ENCODE measurements around the gene SH2D3C. TPM values are rescaled to one million over a fixed set of nuclear protein-coding genes. Genes with fewer than 3 reads are reported as not detected.

Gene SH2D3C
- total and polyA plus RNA-seq, 4 donors, result 9.4 to 29.4 (median 17.7) TPM

GRCh38 chr9:127776924-127777289 is 1.6 kb downstream of the SH2D3C start:
- Histone ChIP-seq H3K4me3 (ENCODE audit: low read depth, low read length) (peak overlapping the region; percentile 29), H3K4me1 (ENCODE audit: control insufficient read depth, insufficient read depth, low read length) (peaks cover 43% of the 10 kb centered on the region), H3K27ac (ENCODE audit: low read depth, low read length) (no peak overlapping the region), H3K36me3 (ENCODE audit: control insufficient read depth, insufficient read depth, low read length) (peaks cover 3% of the 10 kb centered on the region), H3K27me3 (ENCODE audit: control insufficient read depth, insufficient read depth, low read length) (peaks cover 6% of the 10 kb centered on the region), H3K9me3 (ENCODE audit: control insufficient read depth, insufficient read depth, low read length) (no peaks in the 10 kb centered on the region)
- WGBS (ENCODE audit: insufficient coverage), result 86% methylated on average over 5 of the region's 5 CpGs
- DNase-seq (ENCODE audit: low read depth in 4 of 6, low spot score in 6 of 6), result no peak

GRCh38 chr9:127776195-127776923 is 2.1 kb downstream of the SH2D3C start:
- H3K4me3 ChIP-seq (ENCODE audit: low read depth, low read length), result peak overlapping the region; percentile 29
- peaks cover 3% of the 10 kb centered on the region for H3K36me3 ChIP-seq (ENCODE audit: control insufficient read depth, insufficient read depth, low read length)
- WGBS (ENCODE audit: insufficient coverage), result 51% methylated on average over 13 of the region's 15 CpGs
- H3K4me1 ChIP-seq (ENCODE audit: control insufficient read depth, insufficient read depth, low read length), result peaks cover 46% of the 10 kb centered on the region
- H3K27me3 ChIP-seq (ENCODE audit: control insufficient read depth, insufficient read depth, low read length), result peaks cover 6% of the 10 kb centered on the region
- H3K27ac ChIP-seq (ENCODE audit: low read depth, low read length), result no peak overlapping the region
- peak in 1 of 6 donors; percentile 78 for DNase-seq (ENCODE audit: low read depth in 4 of 6, low spot score in 6 of 6)
- H3K9me3 ChIP-seq (ENCODE audit: control insufficient read depth, insufficient read depth, low read length), result no peaks in the 10 kb centered on the region

DNA sequence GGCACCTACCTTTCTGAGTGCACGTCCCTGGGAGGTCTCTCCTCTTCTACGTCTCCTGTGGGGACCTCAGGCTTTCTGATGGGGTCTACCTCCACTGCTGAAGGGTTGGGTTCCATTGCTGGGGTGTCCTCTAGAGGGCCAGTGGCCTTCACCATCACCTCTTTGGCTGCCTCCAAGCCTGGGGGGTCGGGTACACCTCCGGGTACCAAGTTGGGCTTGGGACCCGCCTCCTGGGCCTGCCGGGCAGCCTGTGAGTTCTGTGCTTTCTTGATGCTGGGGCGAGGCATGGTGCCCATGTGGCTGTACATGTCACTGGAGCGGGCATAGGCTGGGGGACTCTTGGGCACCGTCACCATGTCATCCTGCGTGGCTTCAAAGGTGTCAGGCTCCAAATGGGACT is 4.5 kb downstream of the SH2D3C start:
- Histone ChIP-seq H3K4me1 (ENCODE audit: control insufficient read depth, insufficient read depth, low read length) (peaks cover 44% of the 10 kb centered on the region), H3K27ac (ENCODE audit: low read depth, low read length) (no peak overlapping the region), H3K9me3 (ENCODE audit: control insufficient read depth, insufficient read depth, low read length) (no peaks in the 10 kb centered on the region), H3K36me3 (ENCODE audit: control insufficient read depth, insufficient read depth, low read length) (peaks cover 3% of the 10 kb centered on the region), H3K27me3 (ENCODE audit: control insufficient read depth, insufficient read depth, low read length) (peaks cover 14% of the 10 kb centered on the region), H3K4me3 (ENCODE audit: low read depth, low read length) (no peak overlapping the region)
- WGBS (ENCODE audit: insufficient coverage), result 84% methylated on average over 10 of the region's 10 CpGs
- DNase-seq (ENCODE audit: low read depth in 4 of 6, low spot score in 6 of 6), result no peak

DNA sequence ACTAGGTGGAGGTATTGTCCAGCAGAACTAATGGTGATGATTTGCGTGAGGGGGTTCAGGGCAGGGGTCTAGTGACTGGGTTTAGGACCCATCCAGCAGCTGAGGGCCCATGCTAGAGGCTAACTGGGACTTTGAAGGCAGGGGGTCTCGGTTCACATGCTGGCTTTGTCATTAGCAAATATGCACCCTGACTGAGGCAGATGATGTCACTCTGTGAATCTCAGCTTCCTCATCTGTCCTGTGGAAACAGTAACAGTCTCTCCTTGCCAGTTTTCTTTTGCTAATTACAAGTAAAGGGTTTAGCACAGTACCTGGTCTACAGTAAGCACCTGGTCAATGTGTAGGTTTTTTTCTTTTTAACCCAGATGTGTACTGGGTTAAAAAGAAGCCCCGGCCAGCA is 5.2 kb downstream of the SH2D3C start:
- Histone ChIP-seq H3K9me3 (ENCODE audit: control insufficient read depth, insufficient read depth, low read length) (no peaks in the 10 kb centered on the region), H3K27me3 (ENCODE audit: control insufficient read depth, insufficient read depth, low read length) (peaks cover 11% of the 10 kb centered on the region), H3K4me1 (ENCODE audit: control insufficient read depth, insufficient read depth, low read length) (peaks cover 42% of the 10 kb centered on the region), H3K27ac (ENCODE audit: low read depth, low read length) (no peak overlapping the region), H3K36me3 (ENCODE audit: control insufficient read depth, insufficient read depth, low read length) (no peaks in the 10 kb centered on the region), H3K4me3 (ENCODE audit: low read depth, low read length) (no peak overlapping the region)
- DNase-seq (ENCODE audit: low read depth in 4 of 6, low spot score in 6 of 6), result no peak
- 82% methylated on average over 3 of the region's 3 CpGs for WGBS (ENCODE audit: insufficient coverage)

GRCh38 chr9:127772603-127773002 is 5.9 kb downstream of the SH2D3C start:
- Histone ChIP-seq H3K4me1 (ENCODE audit: control insufficient read depth, insufficient read depth, low read length) (peaks cover 47% of the 10 kb centered on the region), H3K27me3 (ENCODE audit: control insufficient read depth, insufficient read depth, low read length) (peaks cover 11% of the 10 kb centered on the region), H3K9me3 (ENCODE audit: control insufficient read depth, insufficient read depth, low read length) (no peaks in the 10 kb centered on the region), H3K4me3 (ENCODE audit: low read depth, low read length) (no peak overlapping the region), H3K27ac (ENCODE audit: low read depth, low read length) (no peak overlapping the region), H3K36me3 (ENCODE audit: control insufficient read depth, insufficient read depth, low read length) (no peaks in the 10 kb centered on the region)
- DNase-seq (ENCODE audit: low read depth in 4 of 6, low spot score in 6 of 6), result no peak
- WGBS (ENCODE audit: insufficient coverage), result 92% methylated on average over 2 of the region's 5 CpGs

- no peak for DNase-seq (ENCODE audit: low read depth in 4 of 6, low spot score in 6 of 6)
- H3K27ac ChIP-seq (ENCODE audit: low read depth, low read length), result peak overlapping the region; percentile 15
- no peaks in the 10 kb centered on the region for H3K9me3 ChIP-seq (ENCODE audit: control insufficient read depth, insufficient read depth, low read length)
- peaks cover 49% of the 10 kb centered on the region for H3K4me1 ChIP-seq (ENCODE audit: control insufficient read depth, insufficient read depth, low read length)
- WGBS (ENCODE audit: insufficient coverage), result 0% methylated on average over 5 of the region's 19 CpGs
- peaks cover 11% of the 10 kb centered on the region for H3K27me3 ChIP-seq (ENCODE audit: control insufficient read depth, insufficient read depth, low read length)
- no peaks in the 10 kb centered on the region for H3K36me3 ChIP-seq (ENCODE audit: control insufficient read depth, insufficient read depth, low read length)
- peak overlapping the region; percentile 63 for H3K4me3 ChIP-seq (ENCODE audit: low read depth, low read length)
Observed at GRCh38 chr9:127771570-127772189, 6.8 kb downstream of the SH2D3C start.

DNA sequence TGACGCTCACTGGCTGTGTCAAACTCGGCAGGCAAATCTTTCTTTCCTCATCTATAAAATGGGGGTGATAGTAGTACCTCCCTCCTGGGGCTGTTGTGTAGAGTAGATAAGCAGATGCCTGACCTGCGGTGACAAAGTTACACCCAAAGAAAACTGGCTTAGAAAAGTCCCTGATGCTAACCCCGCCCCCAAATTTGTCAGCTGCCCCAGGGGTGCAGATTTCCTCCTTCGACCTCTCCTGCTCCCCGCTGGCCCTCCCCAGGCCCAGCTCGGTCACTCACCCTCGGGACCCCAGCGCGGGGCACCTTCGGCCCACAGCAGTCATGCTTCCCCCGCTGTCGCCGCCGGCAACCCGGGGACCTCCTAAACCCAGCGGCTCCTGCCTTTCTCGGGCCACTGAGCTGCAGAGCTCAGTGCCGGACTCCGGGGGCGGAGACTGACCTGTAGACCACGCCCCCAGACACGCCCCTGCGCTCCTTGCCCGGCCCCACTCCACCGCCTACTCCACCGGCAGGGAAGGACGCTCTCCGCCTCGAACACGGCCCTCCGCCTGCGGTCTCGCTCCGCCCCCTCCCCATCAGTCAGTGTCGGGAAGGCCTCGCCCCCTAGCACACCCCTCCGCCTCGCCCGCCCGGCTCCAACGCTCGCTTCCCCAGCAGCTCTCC is 7.4 kb downstream of the SH2D3C start:
- peak in 5 of 6 donors; percentile 72 to 99 (median 88) for DNase-seq (ENCODE audit: low read depth in 4 of 6, low spot score in 6 of 6)

DNA sequence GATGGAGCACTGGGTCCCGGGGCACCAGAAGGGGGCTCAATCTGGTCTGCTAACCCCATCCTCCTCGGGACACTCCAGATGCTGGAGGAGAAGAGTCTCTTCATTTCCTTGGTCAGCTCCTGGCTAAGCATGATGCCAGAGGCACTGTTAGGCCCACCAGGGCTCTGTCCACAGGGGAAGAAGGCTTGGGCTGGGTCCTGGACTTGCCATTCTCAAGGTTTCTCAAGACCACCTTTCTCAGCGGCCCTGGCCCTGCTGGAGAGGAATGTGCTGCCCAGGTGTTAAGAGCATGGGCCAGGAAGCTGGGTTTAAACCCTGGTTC is 7.9 kb downstream of the SH2D3C start:
- H3K9me3 ChIP-seq (ENCODE audit: control insufficient read depth, insufficient read depth, low read length), result no peaks in the 10 kb centered on the region
- H3K4me1 ChIP-seq (ENCODE audit: control insufficient read depth, insufficient read depth, low read length), result peaks cover 47% of the 10 kb centered on the region
- H3K27ac ChIP-seq (ENCODE audit: low read depth, low read length), result peak overlapping the region; percentile 47
- peak overlapping the region; percentile 63 for H3K4me3 ChIP-seq (ENCODE audit: low read depth, low read length)
- no peaks in the 10 kb centered on the region for H3K36me3 ChIP-seq (ENCODE audit: control insufficient read depth, insufficient read depth, low read length)
- DNase-seq (ENCODE audit: low read depth in 4 of 6, low spot score in 6 of 6), result no peak
- peaks cover 8% of the 10 kb centered on the region for H3K27me3 ChIP-seq (ENCODE audit: control insufficient read depth, insufficient read depth, low read length)
- 60% methylated on average over 1 of the region's 3 CpGs for WGBS (ENCODE audit: insufficient coverage)

More for the DNA sequence above, 7.4 kb downstream of the SH2D3C start:
- WGBS (ENCODE audit: insufficient coverage), result under 1% methylated on average over 41 of the region's 43 CpGs
- Histone ChIP-seq H3K36me3 (ENCODE audit: control insufficient read depth, insufficient read depth, low read length) (no peaks in the 10 kb centered on the region), H3K27ac (ENCODE audit: low read depth, low read length) (peak overlapping the region; percentile 47), H3K9me3 (ENCODE audit: control insufficient read depth, insufficient read depth, low read length) (no peaks in the 10 kb centered on the region), H3K4me3 (ENCODE audit: low read depth, low read length) (peak overlapping the region; percentile 63), H3K27me3 (ENCODE audit: control insufficient read depth, insufficient read depth, low read length) (peaks cover 8% of the 10 kb centered on the region), H3K4me1 (ENCODE audit: control insufficient read depth, insufficient read depth, low read length) (peaks cover 45% of the 10 kb centered on the region)

- no peak for DNase-seq (ENCODE audit: low read depth in 4 of 6, low spot score in 6 of 6)
- WGBS (ENCODE audit: insufficient coverage), result 100% methylated on average over 2 of the region's 4 CpGs
- H3K4me3 ChIP-seq (ENCODE audit: low read depth, low read length), result peak overlapping the region; percentile 63
- H3K4me1 ChIP-seq (ENCODE audit: control insufficient read depth, insufficient read depth, low read length), result peaks cover 47% of the 10 kb centered on the region
- peaks cover 8% of the 10 kb centered on the region for H3K27me3 ChIP-seq (ENCODE audit: control insufficient read depth, insufficient read depth, low read length)
- no peaks in the 10 kb centered on the region for H3K9me3 ChIP-seq (ENCODE audit: control insufficient read depth, insufficient read depth, low read length)
- H3K36me3 ChIP-seq (ENCODE audit: control insufficient read depth, insufficient read depth, low read length), result no peaks in the 10 kb centered on the region
- H3K27ac ChIP-seq (ENCODE audit: low read depth, low read length), result peak overlapping the region; percentile 47
Observed at GRCh38 chr9:127769929-127770582, 8.4 kb downstream of the SH2D3C start.

Measured in spinal cord (tissue), 10 donors.